HCT116 (cell line): ENCODE measurements around the gene ATP10B. TPM values are rescaled to one million over a fixed set of nuclear protein-coding genes. Genes with fewer than 3 reads are reported as not detected.

Source experiments
- ATAC-seq: fragments of 200-7000 bp; cut with Tn5 transposase; 2 replicates; pipeline ENCODE4 v1.9.1; 2020; ENCODE audit warnings: mild to moderate bottlenecking, moderate library complexity
- BruUV-seq: library from RNA; stranded (reverse); fragments of 400-500 nt; replicated peaks from 2 replicates; lab custom pipeline; 2021; lab: Mats Ljungman, UMichigan
- CTCF ChIA-PET: fragments of 300-600 bp; sonication (Branson Sonifier 250); formaldehyde crosslinking; loops from one replicate; lab custom pipeline; 2021; ENCODE audit warnings: antibody characterized with exemption; lab: Charles Lee
- POLR2A ChIA-PET: fragments of 300-600, 350-600 bp; sonication (Branson Sonifier 250); formaldehyde crosslinking; loops from one replicate; lab custom pipeline; 2021; ENCODE audit warnings: antibody characterized with exemption; lab: Charles Lee
- RAD21 ChIA-PET, 2 experiments: fragments of 300-600 bp; sonication (Branson Sonifier 250); formaldehyde crosslinking; loops; one replicate each; lab custom pipeline; 2023; ENCODE audit warnings: low total read pairs in 2 of 2; ENCODE audit not compliant: uncharacterized antibody in 2 of 2, unreplicated experiment in 2 of 2, low non-redundant PET in 1 of 2; lab: Charles Lee
- DNase-seq: peaks from one replicate; pipeline ENCODE4 v3.0.0-alpha.2; 2010; ENCODE audit warnings: low read depth, low spot score
- H2AFZ ChIP-seq: fragments of 200-600 bp; shearing (Covaris generic), sonication (generic); 2 replicates; pipeline ENCODE4 v1.6.1; 2017; ENCODE audit warnings: low read depth, mixed run types, mixed read lengths, antibody characterized with exemption, low read length; ENCODE audit not compliant: poor library complexity, severe bottlenecking
- H3K27ac ChIP-seq: 2 replicates; pipeline ENCODE4 v1.5.1; 2012; ENCODE audit warnings: low read depth, low read length
- H3K27me3 ChIP-seq: fragments of 200-600 bp; sonication (generic); 2 replicates; pipeline ENCODE4 v1.6.1; 2016; ENCODE audit warnings: mixed run types, low read length, mixed read lengths; ENCODE audit not compliant: insufficient read depth
- H3K36me3 ChIP-seq, 2 experiments: fragments of 200-500 bp in 1 of 2; fragments of 200-600 bp in 1 of 2; sonication (Bioruptor generic) in 1 of 2; sonication (generic) in 1 of 2; 2 replicates each; pipeline versions ENCODE4 v1.5.1 to v1.6.1; 2014 to 2016; ENCODE audit warnings: low read length in 2 of 2, inconsistent platforms in 1 of 2, mixed read lengths in 1 of 2, mixed run types in 1 of 2; ENCODE audit not compliant: insufficient read depth in 2 of 2, control insufficient read depth in 1 of 2
- H3K4me1 ChIP-seq, 2 experiments: fragments of 200-600 bp in 1 of 2; sonication (generic) in 1 of 2; 2 replicates each; pipeline versions ENCODE4 v1.5.1 to v1.6.1; 2012 to 2017; ENCODE audit warnings: low read length in 2 of 2, inconsistent platforms in 1 of 2, mild to moderate bottlenecking in 1 of 2, mixed read lengths in 1 of 2, mixed run types in 1 of 2, moderate library complexity in 1 of 2; ENCODE audit not compliant: insufficient read depth in 2 of 2, control insufficient read depth in 1 of 2
- H3K4me2 ChIP-seq: fragments of 200-600 bp; sonication (generic); 2 replicates; pipeline ENCODE4 v1.6.1; 2017; ENCODE audit warnings: mixed run types, low read length, mixed read lengths
- H3K4me3 ChIP-seq, 2 experiments: fragments of 200-600 bp in 1 of 2; sonication (generic) in 1 of 2; replicated peaks in 1 of 2; 2 replicates each; pipeline ENCODE4 v1.5.1; 2011 to 2016; ENCODE audit warnings: low read length in 2 of 2, control low read depth in 1 of 2, low read depth in 1 of 2, mild to moderate bottlenecking in 1 of 2, mixed read lengths in 1 of 2, mixed run types in 1 of 2
- H3K79me2 ChIP-seq: fragments of 200-600 bp; sonication (generic); 2 replicates; pipeline ENCODE4 v1.6.1; 2017; ENCODE audit warnings: mild to moderate bottlenecking, mixed run types, low read length, moderate library complexity, mixed read lengths; ENCODE audit not compliant: insufficient read depth
- H3K9ac ChIP-seq: fragments of 200-600 bp; sonication (generic); 2 replicates; pipeline ENCODE4 v1.6.1; 2016; ENCODE audit warnings: low read length, mixed read lengths
- H3K9me2 ChIP-seq: fragments of 200-600 bp; sonication (generic), shearing (Covaris generic); 2 replicates; pipeline ENCODE4 v1.6.1; 2017; ENCODE audit warnings: mixed run types, mild to moderate bottlenecking, moderate library complexity; ENCODE audit not compliant: insufficient read depth
- H3K9me3 ChIP-seq, 2 experiments: fragments of 200-500 bp in 1 of 2; fragments of 200-600 bp in 1 of 2; sonication (Bioruptor generic) in 1 of 2; sonication (generic) in 1 of 2; 2 replicates each; pipeline ENCODE4 v1.6.1; 2014 to 2017; ENCODE audit warnings: low read length in 2 of 2, mixed read lengths in 2 of 2, inconsistent platforms in 1 of 2, low read depth in 1 of 2, mild to moderate bottlenecking in 1 of 2, mixed run types in 1 of 2, moderate library complexity in 1 of 2; ENCODE audit not compliant: control insufficient read depth in 1 of 2, insufficient read depth in 1 of 2
- H4K20me1 ChIP-seq: fragments of 200-600 bp; sonication (generic), shearing (Covaris generic); 2 replicates; pipeline ENCODE4 v1.6.1; 2017; ENCODE audit warnings: mixed run types, mild to moderate bottlenecking, moderate library complexity; ENCODE audit not compliant: insufficient read depth
- CBX3 ChIP-seq: IDR thresholded peaks from 2 replicates; pipeline ENCODE4 v1.6.1; 2012; ENCODE audit warnings: low read depth
- CEBPB ChIP-seq: IDR thresholded peaks from 2 replicates; pipeline ENCODE4 v1.6.1; 2012; ENCODE audit warnings: low read depth
- EZH2 ChIP-seq: fragments of 200-600 bp; sonication (generic); IDR thresholded peaks from 2 replicates; pipeline ENCODE4 v1.6.1; 2017; ENCODE audit warnings: antibody characterized with exemption, mixed run types
- EZH2phosphoT487 ChIP-seq: fragments of 200-600 bp; IDR thresholded peaks from 2 replicates; pipeline ENCODE4 v1.6.1; 2018; ENCODE audit warnings: antibody characterized with exemption, borderline replicate concordance
- JUND ChIP-seq: IDR thresholded peaks from 2 replicates; pipeline ENCODE4 v1.6.1; 2012
- POLR2AphosphoS5 ChIP-seq: IDR thresholded peaks from 2 replicates; pipeline ENCODE4 v1.6.1; 2011; ENCODE audit warnings: mild to moderate bottlenecking, low read depth, low read length, moderate library complexity
- RAD21 ChIP-seq: IDR thresholded peaks from 2 replicates; pipeline ENCODE4 v1.6.1; 2012; ENCODE audit warnings: low read depth, mild to moderate bottlenecking
- SIN3A ChIP-seq: IDR thresholded peaks from 2 replicates; pipeline ENCODE4 v1.6.1; 2012; ENCODE audit warnings: low read depth
- TCF7L2 ChIP-seq: IDR thresholded peaks from 2 replicates; pipeline ENCODE4 v1.7.0; 2011; ENCODE audit warnings: borderline replicate concordance, inconsistent platforms; ENCODE audit not compliant: insufficient read depth, insufficient read length; ENCODE audit errors: extremely low read depth
- YY1 ChIP-seq: IDR thresholded peaks from 2 replicates; pipeline ENCODE4 v1.6.1; 2011; ENCODE audit warnings: low read length, low read depth, moderate library complexity, mild to moderate bottlenecking; ENCODE audit not compliant: insufficient replicate concordance; ENCODE audit errors: extremely low read depth
- ZFX ChIP-seq: fragments of 450-650 bp; IDR thresholded peaks from 2 replicates; pipeline ENCODE4 v1.6.1; 2017
- ZNF274 ChIP-seq: fragments of 200-500 bp; sonication (Bioruptor generic); IDR thresholded peaks from 2 replicates; pipeline ENCODE4 v1.6.1; 2014; ENCODE audit warnings: mild to moderate bottlenecking, low read depth, low read length, inconsistent platforms
- intact Hi-C: fragments of 100-400 bp; cut with micrococcal nuclease; formaldehyde crosslinking; loops from 2 replicates; pipeline ENCODE4 v1.10.0; 2022
- total RNA-seq: library from RNA; stranded (reverse); gene quantifications from one replicate; pipeline ENCODE4 v1.2.1, GENCODE V29; 2021; ENCODE audit not compliant: unreplicated experiment
- TF ChIP-seq, protein P1 (sequence below): IDR thresholded peaks from 2 replicates; pipeline ENCODE4 v1.6.1; 2012
- TF ChIP-seq, protein P2 (sequence below): IDR thresholded peaks from 2 replicates; pipeline ENCODE4 v1.6.1; 2011; ENCODE audit warnings: mild to moderate bottlenecking, low read length, moderate library complexity; ENCODE audit not compliant: insufficient replicate concordance; ENCODE audit errors: extremely low read depth

The ATP10B gene
- total RNA-seq, 1 experiment from 2014 or later: 0.07 TPM

DNA sequence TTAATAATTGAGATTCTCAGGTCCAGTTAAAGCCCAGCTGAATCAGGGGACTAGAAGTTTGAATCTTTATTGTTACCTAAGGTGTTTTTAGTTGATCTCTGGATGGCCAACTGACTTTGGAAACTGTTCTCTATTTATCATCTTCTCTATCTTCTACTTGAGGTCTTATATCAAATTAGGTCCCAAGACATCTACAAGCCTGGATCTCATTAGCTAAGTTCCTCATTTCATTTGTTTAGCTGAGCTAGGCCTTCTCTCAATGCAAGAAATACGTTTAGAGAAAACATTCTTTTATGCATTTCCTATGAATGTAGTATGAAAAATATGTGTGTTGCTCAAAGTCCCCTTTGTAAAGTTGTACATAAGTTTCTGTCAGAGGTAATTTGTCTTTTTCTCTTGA, 233.7 kb downstream of the ATP10B start:
- H3K4me3 ChIP-seq: no peak overlapping the region
- no peak overlapping the region for H3K9ac ChIP-seq
- H4K20me1 ChIP-seq: no peaks in the 10 kb centered on the region
- no peaks in the 10 kb centered on the region for H3K4me1 ChIP-seq
- H2AFZ ChIP-seq: no peak overlapping the region
- H3K27ac ChIP-seq: no peak overlapping the region
- H3K9me2 ChIP-seq: no peaks in the 10 kb centered on the region
- no peak for ATAC-seq
- no TSS peak for BruUV-seq
- H3K9me3 ChIP-seq: no peaks in the 10 kb centered on the region
- ChIA-PET POLR2A (no interaction called here), CTCF (no interaction called here), RAD21 (no interaction called here)
- intact Hi-C loops: no loop called here
- DNase-seq: no peak
- TF ChIP-seq JUND: no peak
- H3K27me3 ChIP-seq: peaks cover 4% of the 10 kb centered on the region; the same call in 1 of the 2 replicates
- H3K79me2 ChIP-seq: no peaks in the 10 kb centered on the region
- H3K4me2 ChIP-seq: no peak overlapping the region
- no peaks in the 10 kb centered on the region for H3K36me3 ChIP-seq

DNA sequence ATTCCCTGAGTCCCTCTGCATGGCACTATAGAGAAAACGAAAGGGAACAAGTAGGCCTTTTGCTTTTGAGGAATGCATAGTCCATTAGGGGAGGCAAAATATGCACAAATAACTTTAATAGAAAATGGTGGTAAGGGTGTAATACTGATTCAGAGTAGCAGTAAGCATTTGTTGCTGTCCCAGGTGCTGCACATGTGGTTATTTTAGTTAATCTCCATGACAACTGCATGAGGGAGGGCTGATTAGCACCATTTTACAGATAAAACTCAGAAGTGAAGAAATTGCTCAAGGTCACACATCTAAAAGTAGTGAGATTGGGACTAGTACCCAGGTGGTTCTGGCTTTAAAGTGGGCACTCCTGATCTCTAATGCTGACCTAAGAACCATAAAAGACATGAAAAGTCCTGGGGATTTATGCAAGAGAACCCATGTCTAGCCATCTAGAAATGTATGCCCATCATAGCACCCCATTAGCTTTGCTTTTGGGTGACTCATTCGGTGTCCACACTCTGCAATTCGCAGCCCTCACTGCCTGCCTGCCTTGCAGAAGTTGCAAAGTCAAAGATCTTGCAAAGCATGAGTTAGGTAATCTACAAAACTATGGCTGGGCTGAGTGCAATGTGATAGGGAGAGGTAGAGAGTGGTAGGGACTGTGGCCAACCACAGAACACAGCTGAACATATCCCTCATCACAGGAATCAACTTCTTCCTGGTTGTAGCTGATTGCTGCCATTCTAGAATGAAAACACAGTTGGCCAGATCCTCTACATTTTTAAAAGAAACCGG, 235.1 kb downstream of the ATP10B start:
- ChIA-PET RAD21 (no interaction called here), POLR2A (no interaction called here), CTCF (no interaction called here)
- H3K79me2 ChIP-seq: no peaks in the 10 kb centered on the region
- H3K9ac ChIP-seq: no peak overlapping the region
- no peak overlapping the region for H3K4me2 ChIP-seq
- no peaks in the 10 kb centered on the region for H3K36me3 ChIP-seq
- no TSS peak for BruUV-seq
- intact Hi-C loops: no loop called here
- H3K4me3 ChIP-seq: no peak overlapping the region
- DNase-seq: no peak
- no peaks in the 10 kb centered on the region for H3K9me2 ChIP-seq
- no peak overlapping the region for H3K27ac ChIP-seq
- TF ChIP-seq SIN3A (no peak), EZH2 (no peak), POLR2AphosphoS5 (no peak), EZH2phosphoT487 (no peak), CBX3 (no peak), YY1 (no peak), ZNF274 (no peak), TCF7L2 (no peak), CEBPB (no peak), ZFX (no peak), RAD21 (no peak)
- TF ChIP-seq, protein P1, sequence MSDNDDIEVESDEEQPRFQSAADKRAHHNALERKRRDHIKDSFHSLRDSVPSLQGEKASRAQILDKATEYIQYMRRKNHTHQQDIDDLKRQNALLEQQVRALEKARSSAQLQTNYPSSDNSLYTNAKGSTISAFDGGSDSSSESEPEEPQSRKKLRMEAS: no peak
- TF ChIP-seq, protein P2, sequence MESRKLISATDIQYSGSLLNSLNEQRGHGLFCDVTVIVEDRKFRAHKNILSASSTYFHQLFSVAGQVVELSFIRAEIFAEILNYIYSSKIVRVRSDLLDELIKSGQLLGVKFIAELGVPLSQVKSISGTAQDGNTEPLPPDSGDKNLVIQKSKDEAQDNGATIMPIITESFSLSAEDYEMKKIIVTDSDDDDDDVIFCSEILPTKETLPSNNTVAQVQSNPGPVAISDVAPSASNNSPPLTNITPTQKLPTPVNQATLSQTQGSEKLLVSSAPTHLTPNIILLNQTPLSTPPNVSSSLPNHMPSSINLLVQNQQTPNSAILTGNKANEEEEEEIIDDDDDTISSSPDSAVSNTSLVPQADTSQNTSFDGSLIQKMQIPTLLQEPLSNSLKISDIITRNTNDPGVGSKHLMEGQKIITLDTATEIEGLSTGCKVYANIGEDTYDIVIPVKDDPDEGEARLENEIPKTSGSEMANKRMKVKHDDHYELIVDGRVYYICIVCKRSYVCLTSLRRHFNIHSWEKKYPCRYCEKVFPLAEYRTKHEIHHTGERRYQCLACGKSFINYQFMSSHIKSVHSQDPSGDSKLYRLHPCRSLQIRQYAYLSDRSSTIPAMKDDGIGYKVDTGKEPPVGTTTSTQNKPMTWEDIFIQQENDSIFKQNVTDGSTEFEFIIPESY: no peak
- H4K20me1 ChIP-seq: no peaks in the 10 kb centered on the region
- no peaks in the 10 kb centered on the region for H3K4me1 ChIP-seq
- H3K27me3 ChIP-seq: peaks cover 4% of the 10 kb centered on the region; the same call in 1 of the 2 replicates
- ATAC-seq: no peak
- no peaks in the 10 kb centered on the region for H3K9me3 ChIP-seq
- no peak overlapping the region for H2AFZ ChIP-seq
